Mesothelial cell of epicardium (in vitro differentiated cells): ENCODE data around the gene DPF3. TPM values are rescaled to one million over a fixed set of nuclear protein-coding genes. Genes with fewer than 3 reads are reported as not detected.
A peak's percentile ranks its signal among the peaks of the same experiment; 100 is the strongest.

Experiments used
- DNase-seq, 2 experiments: peaks; one replicate each; pipeline ENCODE4 v3.0.0; 2021; ENCODE audit warnings: low spot score in 2 of 2; ENCODE audit not compliant: unreplicated experiment in 2 of 2
- H3K27ac Mint-ChIP-seq: 2 replicates; pipeline ENCODE4 v1.8.0; 2021; ENCODE audit warnings: mixed read lengths
- H3K27me3 Mint-ChIP-seq: 2 replicates; pipeline ENCODE4 v1.8.0; 2021; ENCODE audit warnings: low read depth, mixed read lengths
- H3K36me3 Mint-ChIP-seq: 2 replicates; pipeline ENCODE4 v1.8.0; 2021; ENCODE audit warnings: mixed read lengths
- H3K4me1 Mint-ChIP-seq: 2 replicates; pipeline ENCODE4 v1.8.0; 2021; ENCODE audit warnings: mixed read lengths
- H3K4me3 Mint-ChIP-seq: 2 replicates; pipeline ENCODE4 v1.8.0; 2021; ENCODE audit warnings: mild to moderate bottlenecking, moderate library complexity, mixed read lengths
- H3K9me3 Mint-ChIP-seq: 2 replicates; pipeline ENCODE4 v1.8.0; 2021; ENCODE audit warnings: mixed read lengths
- CTCF ChIP-seq: fragments of 200-600 bp; sonication (generic); IDR thresholded peaks from one replicate; pipeline ENCODE4 v1.5.0; 2021; ENCODE audit warnings: antibody characterized with exemption; ENCODE audit not compliant: unreplicated experiment
- total RNA-seq: library from RNA; stranded (reverse); gene quantifications from 3 replicates; pipeline ENCODE4 v1.2.1, GENCODE V29; 2021

The DPF3 gene
- total RNA-seq, 1 donor from 2014 or later = 1.3 TPM

GRCh38 chr14:72800848-72801370 lies 93.0 kb downstream of the DPF3 start:
- TF ChIP-seq CTCF = no peak
- no peaks in the 10 kb centered on the region for H3K9me3 Mint-ChIP-seq
- H3K27ac Mint-ChIP-seq = no peak overlapping the region
- no peaks in the 10 kb centered on the region for H3K4me1 Mint-ChIP-seq
- H3K27me3 Mint-ChIP-seq = no peaks in the 10 kb centered on the region
- DNase-seq = no peak
- no peaks in the 10 kb centered on the region for H3K36me3 Mint-ChIP-seq
- H3K4me3 Mint-ChIP-seq = no peak overlapping the region

- no peak overlapping the region for H3K4me3 Mint-ChIP-seq
These were observed 93.6 kb downstream of the DPF3 start for GRCh38 chr14:72800296-72800695.

DNA sequence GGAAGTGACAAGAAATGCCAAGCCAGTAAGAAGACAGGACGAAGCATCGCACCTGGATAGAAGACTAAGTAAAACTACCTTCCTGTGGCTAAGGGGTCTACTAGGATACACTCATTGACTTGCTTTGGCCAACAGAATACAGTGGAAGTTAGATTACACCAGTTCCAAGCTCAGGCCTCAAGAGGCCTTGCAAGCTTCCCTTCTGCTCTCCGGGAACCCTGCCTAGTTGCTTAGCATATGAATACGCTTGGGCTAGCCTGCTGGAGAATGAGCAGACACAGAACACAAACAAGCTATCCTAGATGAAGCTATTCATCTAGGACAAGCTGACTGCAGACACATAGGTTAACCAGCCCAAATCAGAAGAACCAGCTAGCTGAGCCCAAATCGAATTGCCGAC lies 97.0 kb downstream of the DPF3 start:
- no peak for DNase-seq
- H3K36me3 Mint-ChIP-seq = no peaks in the 10 kb centered on the region
- no peaks in the 10 kb centered on the region for H3K27me3 Mint-ChIP-seq
- TF ChIP-seq CTCF = no peak
- H3K9me3 Mint-ChIP-seq = no peaks in the 10 kb centered on the region
- no peak overlapping the region for H3K4me3 Mint-ChIP-seq
- H3K4me1 Mint-ChIP-seq = peaks cover 8% of the 10 kb centered on the region
- no peak overlapping the region for H3K27ac Mint-ChIP-seq

More at GRCh38 chr14:72800296-72800695, 93.6 kb downstream of the DPF3 start:
- Mint-ChIP-seq H3K27ac (no peak overlapping the region), H3K27me3 (no peaks in the 10 kb centered on the region), H3K4me1 (no peaks in the 10 kb centered on the region), H3K36me3 (no peaks in the 10 kb centered on the region), H3K9me3 (no peaks in the 10 kb centered on the region)
- no peak for DNase-seq
- TF ChIP-seq CTCF = no peak

- Mint-ChIP-seq H3K4me3 (no peak overlapping the region), H3K36me3 (no peaks in the 10 kb centered on the region), H3K27ac (no peak overlapping the region), H3K9me3 (no peaks in the 10 kb centered on the region), H3K4me1 (peaks cover 15% of the 10 kb centered on the region), H3K27me3 (no peaks in the 10 kb centered on the region)
- no peak for TF ChIP-seq CTCF
- no peak for DNase-seq
These were observed 100.6 kb downstream of the DPF3 start for GRCh38 chr14:72793156-72793939.

DNA sequence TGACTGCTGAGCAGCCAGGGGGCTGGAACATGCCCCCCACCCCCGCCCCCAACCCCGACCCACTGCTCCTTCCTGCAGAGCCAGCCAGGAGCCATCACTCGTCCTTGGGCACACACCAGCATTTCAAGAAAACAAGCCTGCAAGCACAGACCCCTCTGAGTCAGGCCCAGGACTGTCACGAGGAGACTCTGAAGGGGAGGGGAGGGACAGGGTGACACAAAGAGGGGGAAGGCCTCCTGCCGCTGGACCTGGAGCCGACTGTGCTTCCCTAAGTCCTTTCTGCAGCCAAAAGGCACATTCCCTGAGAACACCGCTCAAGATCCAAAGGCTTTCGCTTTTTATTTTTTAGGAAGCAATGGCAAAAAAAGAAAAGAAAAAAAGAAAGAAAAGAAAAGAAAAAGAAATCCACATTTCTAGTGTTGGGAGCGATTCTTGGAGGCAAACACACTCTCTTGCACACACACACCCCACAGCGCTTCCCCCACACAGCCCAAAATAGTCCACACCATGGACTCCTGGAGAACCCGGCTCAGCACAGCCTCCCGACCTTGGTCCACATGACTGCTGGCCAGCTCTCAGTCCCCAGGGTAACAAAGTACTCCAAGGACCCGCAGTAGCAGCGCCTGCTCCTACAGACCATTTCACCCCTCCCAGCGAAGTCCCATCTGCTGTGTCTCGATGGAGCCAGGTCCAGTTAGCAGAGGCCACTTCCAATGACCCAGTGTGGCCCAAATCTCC lies 101.7 kb downstream of the DPF3 start:
- H3K4me3 Mint-ChIP-seq = peak overlapping the region; percentile 20
- H3K27me3 Mint-ChIP-seq = no peaks in the 10 kb centered on the region
- no peak for DNase-seq
- H3K9me3 Mint-ChIP-seq = no peaks in the 10 kb centered on the region
- H3K27ac Mint-ChIP-seq = no peak overlapping the region
- H3K36me3 Mint-ChIP-seq = no peaks in the 10 kb centered on the region
- H3K4me1 Mint-ChIP-seq = peaks cover 24% of the 10 kb centered on the region
- no peak for TF ChIP-seq CTCF
